Forelimb muscle (tissue), 1 donor: ENCODE measurements around the gene SART3. TPM values are rescaled to one million over a fixed set of nuclear protein-coding genes. Genes with fewer than 3 reads are reported as not detected.
"Not testable (repeated sequence)": the region's sequence is repeated elsewhere in the genome, so short reads cannot be mapped to it uniquely, and the experiment has no call there.

ENCODE experiments used
- DNase-seq: peaks from one replicate; pipeline ENCODE4 v3.0.0-alpha.2; 2013; ENCODE audit warnings: low read depth
- polyA plus RNA-seq: library from polyadenylated mRNA; unstranded; fragments of 120-200 nt; gene quantifications from one replicate; pipeline ENCODE4 v1.2.1, GENCODE V29; 2013; ENCODE audit not compliant: insufficient read length

Gene SART3
- polyA plus RNA-seq, 1 donor: 31.9 TPM

DNA sequence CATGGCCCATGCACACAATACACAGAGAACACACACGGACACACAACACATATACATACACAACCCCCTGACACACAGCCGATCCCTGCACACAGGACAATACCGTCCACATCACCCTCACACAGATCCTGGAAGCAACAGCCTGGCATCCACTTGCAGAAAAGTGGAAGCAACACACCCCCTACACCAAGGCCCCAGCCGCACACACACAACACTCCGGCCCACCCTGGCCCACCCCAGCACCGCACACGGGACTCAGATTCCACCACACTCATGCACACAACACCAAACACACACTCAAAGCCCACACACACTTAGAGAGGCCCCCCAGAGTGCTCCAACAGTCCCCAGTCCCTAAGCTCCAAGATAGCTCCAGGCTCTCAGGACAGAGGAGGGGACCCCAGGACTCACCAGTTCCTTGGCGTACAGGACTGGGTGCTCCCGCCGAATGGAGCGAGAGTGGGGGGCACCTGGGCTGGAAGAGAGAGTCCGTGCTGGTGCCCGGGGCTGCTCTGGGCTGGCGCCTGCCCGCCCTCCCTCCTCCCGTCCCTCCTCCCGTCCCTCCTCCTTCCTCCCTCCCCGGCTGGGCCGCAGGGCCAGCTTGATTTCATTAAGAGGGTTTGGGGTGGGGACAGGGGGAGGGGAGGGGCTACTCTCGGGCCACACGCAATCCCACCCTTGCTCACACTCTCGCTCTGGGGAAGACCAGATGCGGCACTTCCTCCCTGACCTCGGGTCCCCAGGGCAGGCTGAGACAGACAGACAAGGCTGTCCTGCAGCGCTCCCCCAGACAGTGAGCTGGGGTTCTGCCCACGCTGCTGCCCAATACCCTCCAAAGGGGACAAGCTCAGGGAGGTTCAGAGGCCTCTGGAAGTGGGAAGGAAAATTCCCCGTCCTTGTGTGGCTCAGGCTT lies 36.8 kb upstream of the SART3 start, which contains the start of gene TMEM119:
Gene TMEM119 (minus strand): TSS at position 526 of the 913 bp plus-strand sequence. CDS start 5,701 bp downstream, outside the sequence.
- DNase-seq: no peak

DNA sequence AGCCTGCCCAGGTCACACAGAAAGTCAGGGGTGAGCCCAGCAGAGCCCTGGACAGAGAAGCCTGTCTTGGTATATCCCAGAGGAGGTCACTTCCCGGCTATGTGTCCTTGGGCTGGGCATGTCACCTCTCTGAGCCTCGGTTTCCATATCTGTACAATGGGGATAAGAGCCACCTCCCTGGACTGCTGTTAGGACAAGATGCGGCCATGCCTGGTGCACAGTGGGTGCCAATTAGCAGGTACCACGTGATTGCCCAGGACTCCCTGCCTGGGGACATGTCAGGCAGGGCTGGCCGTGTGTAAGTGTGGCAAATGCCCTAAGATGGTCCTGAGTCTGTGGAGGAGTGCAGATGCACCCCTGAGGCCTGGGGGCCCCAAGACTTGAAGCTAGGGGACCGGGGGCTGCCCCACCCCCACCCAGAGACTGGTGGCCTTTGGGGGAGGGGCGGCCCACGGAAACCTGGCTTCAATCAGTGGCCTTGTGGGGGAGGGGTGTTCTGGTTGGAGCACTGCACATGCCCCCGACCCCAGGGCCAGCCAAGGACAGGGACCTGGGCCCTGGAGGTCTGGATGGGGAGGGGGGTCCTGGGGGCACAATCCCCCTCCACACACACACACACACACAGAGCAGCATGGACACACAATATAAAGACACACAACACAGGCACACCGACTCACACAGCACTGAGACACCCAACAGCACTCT lies 36.0 kb upstream of the SART3 start:
- no peak for DNase-seq

GRCh38 chr12:108595711-108596647 lies 35.0 kb upstream of the SART3 start:
- DNase-seq: no peak

DNA sequence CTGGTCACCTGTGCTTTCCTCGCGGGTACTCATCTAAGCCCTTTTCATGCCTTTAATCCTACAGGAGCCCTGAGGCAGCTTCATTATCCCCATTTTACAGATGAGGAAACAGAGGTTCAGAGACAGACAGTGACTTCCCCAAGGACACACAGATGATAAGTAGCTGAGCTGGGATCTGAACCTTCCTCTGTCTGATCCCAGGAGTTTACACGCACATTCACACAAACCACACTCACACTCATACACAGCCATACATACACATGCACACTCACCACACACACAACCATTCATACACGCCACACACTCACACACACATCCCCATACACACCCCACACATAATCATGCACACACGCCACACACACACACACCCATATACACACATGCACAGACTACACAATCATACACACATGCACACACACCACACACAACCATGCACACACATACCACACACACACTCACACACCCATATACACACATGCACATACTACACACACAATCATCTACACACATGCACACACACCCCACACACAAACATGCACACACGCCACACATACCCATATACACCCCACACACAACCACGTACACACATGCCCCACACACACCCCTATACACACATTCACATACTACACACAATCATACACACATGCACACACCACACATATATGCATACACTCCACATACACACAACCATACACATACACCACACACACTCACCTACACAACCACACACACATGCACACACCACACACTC lies 34.2 kb upstream of the SART3 start:
- DNase-seq: no peak

- DNase-seq: no peak
Measured at GRCh38 chr12:108594323-108594903, 33.4 kb upstream of the SART3 start.

GRCh38 chr12:108592033-108592909 lies 31.3 kb upstream of the SART3 start:
- no peak for DNase-seq

DNA sequence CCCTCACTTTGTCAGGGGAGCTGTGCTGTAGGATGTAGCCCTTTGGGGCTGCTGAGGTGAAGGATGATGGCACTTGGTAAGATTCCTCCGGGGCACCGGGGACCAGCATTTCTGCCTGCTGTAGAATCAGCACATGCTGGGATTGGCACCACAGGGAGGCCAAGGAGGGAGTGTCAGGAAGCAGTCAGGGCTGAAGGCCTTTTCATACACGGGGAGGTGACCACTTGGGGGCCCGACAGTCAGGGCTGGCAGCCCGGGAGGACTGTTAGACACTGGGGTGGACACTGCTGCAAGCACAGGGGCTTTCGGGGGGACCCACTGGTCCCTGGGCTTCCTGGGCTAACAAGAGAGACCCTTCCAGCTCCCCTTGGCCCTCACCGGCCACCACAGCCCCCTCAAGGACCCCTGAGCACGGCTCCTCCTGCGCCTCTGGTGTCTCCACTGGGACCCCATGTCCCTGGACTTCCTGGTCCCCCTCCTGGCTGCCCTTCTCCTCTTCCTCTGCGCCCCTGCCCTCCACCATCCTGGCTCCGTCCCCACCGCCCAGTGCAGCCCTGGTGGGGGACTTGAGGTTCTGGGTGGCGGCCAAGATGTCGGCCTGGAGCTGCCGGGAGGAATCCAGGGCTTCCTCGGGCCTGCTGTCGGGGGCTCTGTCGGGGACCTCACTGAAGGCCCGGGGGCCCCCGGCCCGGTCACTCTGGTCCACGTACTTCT lies 30.5 kb upstream of the SART3 start:
- DNase-seq: no peak

GRCh38 chr12:108590463-108590862 lies 29.5 kb upstream of the SART3 start:
- DNase-seq: not testable (repeated sequence)

DNA sequence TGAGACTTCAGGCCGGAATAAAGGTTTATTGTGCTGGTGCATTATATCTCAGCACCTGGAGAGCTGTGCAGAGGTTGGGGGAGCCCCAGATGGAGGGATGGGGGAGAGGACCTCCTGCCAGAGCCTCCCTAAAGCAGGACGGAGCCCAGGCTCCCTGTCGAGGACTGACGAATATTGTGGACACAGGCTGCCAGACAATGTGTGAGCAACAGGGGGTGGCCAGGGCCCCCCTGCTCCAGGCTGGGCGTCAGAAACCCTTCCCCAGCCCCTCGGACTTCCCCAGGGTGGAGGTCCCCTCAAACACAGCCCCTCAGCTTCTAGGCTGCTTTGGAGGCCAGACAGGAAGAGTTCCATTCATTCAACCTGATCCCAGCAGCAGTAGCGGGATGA lies 28.9 kb upstream of the SART3 start:
- DNase-seq: no peak

DNA sequence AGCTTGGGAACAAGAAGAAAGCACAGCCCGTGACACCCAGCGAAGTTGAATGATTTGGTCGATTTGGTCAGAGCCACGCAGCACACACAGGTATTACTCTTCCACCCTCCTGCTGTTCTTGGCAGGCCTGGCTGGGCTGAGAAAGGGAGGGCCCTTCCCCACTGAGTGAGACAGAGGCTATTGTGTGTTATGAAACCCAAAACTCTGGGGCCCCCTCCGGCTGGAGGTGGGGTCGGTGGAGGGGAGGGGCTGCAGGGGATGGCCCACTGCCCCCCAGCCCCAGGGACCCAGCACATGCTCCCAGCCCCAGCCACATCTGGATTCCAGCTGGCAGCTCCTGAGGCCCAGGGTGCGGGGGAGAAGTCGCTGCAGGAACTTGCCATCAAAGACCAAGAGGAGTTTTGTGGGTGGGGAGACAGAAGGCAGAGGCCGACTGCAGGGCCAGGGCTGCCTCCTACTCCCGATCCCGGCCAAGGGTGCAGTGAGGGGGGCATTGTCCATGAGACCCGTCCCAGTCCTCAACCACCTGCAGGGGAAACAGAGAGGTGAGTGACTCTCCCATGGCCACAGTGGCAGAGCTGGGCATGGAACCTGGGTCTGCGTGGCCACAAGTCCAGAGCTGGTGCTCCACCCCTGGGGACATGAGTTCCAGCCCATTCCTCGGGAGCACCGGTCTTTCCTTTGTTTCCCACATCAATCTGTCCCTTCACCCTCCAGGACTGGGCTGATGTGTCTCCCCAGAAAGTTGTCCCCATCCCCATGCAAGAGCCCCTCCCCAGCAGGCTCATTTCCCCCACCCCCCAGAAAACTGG lies 28.3 kb upstream of the SART3 start:
- DNase-seq: no peak

- no peak for DNase-seq
Measured at GRCh38 chr12:108587826-108588225, 26.9 kb upstream of the SART3 start.

- no peak for DNase-seq
Measured at GRCh38 chr12:108586306-108586705, 25.3 kb upstream of the SART3 start.

DNA sequence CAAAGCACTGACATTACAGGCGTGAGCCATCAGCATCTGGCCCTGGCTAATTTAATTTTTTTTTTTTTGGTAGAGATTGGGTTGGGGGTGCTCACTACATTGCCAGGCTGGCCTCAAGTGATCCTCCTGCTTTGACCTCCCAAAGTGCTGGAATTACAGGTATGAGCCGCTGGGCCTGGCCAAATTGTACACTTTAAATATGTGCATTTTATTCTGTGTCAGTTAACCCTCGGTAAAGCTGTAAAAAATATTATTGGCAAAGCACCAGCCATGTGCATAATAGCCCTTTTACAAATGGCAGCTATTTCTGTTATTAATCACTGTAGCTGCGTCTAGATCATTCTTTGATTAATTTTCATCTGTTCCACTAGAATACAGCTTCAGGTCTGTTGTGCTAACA lies 24.9 kb upstream of the SART3 start:
- no peak for DNase-seq

GRCh38 chr12:108584456-108585065 lies 23.6 kb upstream of the SART3 start:
- no peak for DNase-seq

DNA sequence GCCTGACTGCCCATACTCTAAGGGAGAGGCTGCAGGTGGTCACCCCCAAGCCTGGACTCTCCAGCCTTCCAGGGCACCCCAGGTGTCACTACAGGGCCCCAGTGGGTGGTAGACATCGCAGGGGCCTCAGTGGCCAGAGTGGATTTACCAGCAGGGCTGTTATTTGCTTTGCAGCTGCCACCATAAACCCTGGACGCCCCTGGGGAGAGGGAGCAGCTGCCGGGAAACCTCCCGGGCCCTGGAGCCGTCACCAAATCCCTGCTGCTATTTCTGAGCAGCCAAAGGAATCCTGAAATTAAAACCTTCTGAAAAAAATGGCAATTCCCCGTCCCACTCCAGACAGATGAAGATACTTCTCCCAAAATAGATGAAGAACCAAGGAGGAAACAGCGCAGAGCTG lies 23.0 kb upstream of the SART3 start:
- no peak for DNase-seq

DNA sequence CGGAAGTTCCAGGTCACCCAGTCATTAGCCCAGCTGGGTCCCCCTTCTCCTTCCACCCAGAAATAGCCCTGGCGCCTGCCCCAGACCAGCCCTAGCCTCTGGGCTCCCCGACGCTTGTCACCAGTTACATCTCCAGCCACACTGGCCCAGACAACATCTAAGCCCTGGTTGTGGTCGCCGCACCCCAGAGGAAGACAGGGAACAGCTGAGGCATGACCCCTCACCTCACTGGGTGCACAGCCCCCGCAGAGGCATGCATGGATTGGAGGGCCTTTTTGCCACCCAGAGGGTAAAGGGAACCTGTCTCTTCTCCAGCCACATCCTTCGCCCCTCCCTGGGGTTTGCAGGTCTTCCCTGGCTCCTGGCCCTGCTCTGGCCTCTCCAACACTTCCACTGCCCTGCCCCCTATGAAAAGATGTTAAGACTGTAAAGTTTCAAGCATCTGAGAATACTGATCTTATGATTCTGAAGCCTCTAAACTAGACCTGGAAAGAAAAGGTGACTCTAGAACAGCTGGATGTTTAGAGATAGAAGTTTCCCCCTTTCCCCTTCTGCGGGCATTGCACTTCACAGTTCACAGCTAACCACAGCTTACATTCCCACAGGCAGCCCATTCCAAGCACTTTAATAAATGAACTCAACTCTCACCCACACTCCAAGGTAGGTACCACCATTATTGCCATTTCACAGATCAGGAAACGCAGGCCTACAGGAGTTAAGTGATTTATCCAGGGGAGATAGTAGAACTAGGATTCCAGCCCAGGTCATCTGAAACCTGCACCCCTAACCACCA lies 22.2 kb upstream of the SART3 start:
- DNase-seq: no peak

GRCh38 chr12:108582509-108582908 lies 21.5 kb upstream of the SART3 start:
- no peak for DNase-seq
